Endometrial microvascular endothelial cells (primary cell): ENCODE measurements around the gene ABLIM2. TPM values are rescaled to one million over a fixed set of nuclear protein-coding genes. Genes with fewer than 3 reads are reported as not detected.

Source experiments
- in situ Hi-C: cut with HindIII; loops from 2 replicates; pipeline ENCODE4 v1.10.0; 2017; ENCODE audit warnings: low sequenced_read_pairs, low pct_unique_long_range_greater_than_20kb; ENCODE audit errors: inconsistent ontology term
- total RNA-seq: library from RNA; depleted of rRNA; stranded (reverse); fragments of >200 nt; gene quantifications from one replicate; pipeline ENCODE4 v1.2.3, GENCODE V29; 2015; ENCODE audit errors: inconsistent ontology term

Gene ABLIM2
- total RNA-seq, 1 donor from 2014 or later: 0.46 TPM

DNA sequence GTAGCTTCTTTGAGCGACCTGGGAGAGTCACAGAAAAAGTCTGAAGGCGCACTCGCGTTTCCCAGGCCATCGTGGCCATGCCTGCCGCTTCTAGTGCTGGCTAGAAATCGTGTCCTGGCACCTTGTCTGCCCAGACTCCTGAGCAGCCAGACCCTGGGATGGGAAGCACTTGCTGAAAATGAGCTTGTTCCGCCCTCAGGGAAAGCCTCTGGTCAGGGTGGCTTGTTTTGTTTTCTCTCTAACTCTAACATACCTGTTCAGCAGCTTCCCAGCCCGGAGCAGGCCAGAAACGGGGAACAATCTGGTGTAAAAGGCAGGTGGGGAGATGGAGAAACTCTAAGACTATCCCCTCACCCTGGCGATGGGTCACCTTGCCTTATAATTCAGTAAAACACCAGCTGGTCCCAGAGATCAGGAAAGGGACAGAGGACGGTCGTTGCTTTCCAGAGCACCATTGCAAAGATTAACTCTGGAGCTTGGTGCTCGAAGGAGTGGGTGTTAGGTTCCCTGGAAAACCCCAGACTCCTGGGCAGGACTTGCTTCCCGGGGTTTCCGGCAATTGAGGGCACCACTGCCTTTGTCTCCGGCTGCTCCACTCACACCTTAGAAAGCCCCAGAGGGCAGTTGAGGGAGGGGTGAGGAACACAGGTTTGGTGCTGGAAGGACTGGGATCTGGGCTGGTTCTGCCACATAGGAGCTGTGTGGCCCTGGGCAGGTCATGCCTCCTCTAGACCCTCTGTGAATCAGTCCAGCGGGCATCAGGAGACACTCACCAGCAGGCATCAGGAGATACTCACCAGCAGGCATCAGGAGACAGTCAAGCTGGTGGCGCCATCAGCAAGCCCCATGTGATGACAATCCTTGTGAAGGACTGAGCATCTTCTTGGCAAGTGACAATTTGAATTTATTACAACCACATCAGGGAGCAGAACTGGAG lies 36.0 kb upstream of the ABLIM2 start:
- in situ Hi-C loops: no loop called here

- in situ Hi-C loops: no loop called here
Observed at GRCh38 chr4:8192748-8193738, 34.4 kb upstream of the ABLIM2 start.

- in situ Hi-C loops: no loop called here
Observed at GRCh38 chr4:8191136-8191747, 32.6 kb upstream of the ABLIM2 start.

DNA sequence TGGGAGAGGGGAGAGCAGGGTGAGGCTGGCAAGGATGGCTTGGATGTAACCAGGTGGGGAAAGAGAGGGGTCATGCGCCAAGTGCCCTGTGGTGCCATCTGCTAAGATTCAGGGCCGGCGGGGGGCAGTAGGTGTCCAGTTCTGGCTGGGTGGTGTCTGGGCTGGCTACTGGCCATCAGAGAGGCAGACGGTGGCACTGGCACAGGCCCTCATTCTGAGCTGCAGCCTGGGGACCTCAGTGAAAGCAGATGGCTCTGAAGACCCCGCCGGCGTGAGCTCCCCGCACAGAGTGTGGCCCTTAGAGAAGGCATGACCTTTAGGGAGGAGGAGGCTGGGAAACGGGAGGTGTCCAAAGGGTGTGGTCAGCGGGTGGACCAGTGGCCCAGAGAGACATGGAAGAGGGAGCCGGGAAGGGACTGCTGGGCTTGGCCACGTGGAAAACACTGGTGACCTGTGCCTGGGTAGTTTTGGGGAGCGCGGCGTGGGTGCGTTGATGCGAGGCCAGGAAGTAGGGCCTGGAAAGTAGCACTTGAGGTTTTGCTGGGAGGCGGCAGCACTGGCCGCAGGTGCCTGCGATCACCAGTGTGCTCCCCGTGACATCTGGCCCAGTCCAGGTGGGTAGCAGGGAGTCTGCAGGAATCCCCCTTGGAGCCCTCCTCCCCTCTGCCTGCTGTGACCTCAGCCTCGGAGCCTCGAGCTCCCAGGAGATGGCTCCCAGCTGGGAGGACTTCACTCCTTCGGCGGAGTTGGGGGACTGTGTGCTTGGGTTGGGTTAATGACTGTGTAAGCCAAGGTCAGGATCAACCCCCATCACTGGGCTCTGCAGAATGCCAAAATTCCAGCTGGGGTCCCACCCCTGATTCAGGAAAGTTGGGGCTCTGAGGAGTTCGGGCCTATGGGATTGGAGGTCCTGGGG lies 31.2 kb upstream of the ABLIM2 start:
- in situ Hi-C loops: no loop called here

- in situ Hi-C loops: no loop called here
Observed at GRCh38 chr4:8188743-8189550, 30.3 kb upstream of the ABLIM2 start.

DNA sequence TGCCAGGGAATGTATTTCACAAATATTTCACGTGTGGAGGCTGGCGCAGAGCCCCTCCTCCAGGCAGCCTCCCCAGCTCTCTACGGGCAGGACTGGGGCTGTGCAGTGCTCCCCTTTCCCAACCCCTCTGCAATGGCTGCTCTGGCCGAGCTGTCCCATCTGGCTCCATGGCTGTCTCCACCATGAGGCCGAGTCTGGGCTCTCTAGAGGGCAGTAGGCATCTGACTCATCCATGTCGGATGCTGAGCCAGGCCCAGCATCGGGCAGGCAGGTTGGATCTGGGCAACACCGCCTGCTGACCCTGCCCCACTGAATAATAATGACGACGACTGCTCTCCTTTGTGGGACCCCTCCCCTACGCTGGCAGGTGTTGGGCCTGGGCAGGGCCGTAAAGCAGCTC lies 29.5 kb upstream of the ABLIM2 start:
- in situ Hi-C loops: no loop called here

DNA sequence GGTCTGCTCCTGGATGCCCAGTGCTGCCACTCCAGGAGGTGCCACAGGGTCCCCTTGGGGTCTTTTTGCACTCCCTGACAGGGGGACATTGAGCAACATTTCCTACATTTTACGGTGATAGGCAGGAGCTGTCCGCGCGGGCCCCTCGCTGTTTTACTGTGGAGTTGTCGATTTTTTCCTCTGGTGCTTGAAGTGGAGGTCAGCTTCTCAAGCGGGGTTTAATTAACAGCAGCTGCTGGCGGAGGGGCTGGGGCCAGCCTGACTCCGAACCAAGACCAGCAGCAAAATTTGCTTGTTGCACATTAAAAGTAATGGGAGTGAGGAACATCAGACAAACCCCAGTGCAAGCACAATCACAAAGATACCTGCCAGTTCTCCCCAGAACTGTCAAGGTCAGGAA lies 27.3 kb upstream of the ABLIM2 start:
- in situ Hi-C loops: no loop called here

GRCh38 chr4:8185295-8185694 lies 26.7 kb upstream of the ABLIM2 start:
- in situ Hi-C loops: no loop called here

DNA sequence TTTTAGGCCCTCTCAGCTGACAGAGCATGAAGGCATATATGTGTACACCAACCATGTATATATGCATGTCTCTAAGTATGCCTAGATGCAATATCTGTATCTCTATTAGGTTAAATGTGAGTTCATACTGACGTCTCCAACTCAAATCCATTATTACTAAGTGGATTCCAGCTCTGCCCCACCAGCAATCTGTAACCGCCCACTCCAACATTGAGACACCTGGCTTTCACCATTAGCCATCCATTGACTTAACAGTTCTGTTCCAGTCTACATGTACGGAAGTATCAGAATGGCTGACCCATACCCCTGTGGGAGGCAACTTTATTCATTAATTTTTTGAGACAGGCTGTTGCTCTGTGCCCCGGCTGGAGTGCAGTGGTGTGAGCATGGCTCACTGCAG lies 25.4 kb upstream of the ABLIM2 start:
- in situ Hi-C loops: no loop called here

- in situ Hi-C loops: no loop called here
Observed at GRCh38 chr4:8182858-8183725, 24.5 kb upstream of the ABLIM2 start.

DNA sequence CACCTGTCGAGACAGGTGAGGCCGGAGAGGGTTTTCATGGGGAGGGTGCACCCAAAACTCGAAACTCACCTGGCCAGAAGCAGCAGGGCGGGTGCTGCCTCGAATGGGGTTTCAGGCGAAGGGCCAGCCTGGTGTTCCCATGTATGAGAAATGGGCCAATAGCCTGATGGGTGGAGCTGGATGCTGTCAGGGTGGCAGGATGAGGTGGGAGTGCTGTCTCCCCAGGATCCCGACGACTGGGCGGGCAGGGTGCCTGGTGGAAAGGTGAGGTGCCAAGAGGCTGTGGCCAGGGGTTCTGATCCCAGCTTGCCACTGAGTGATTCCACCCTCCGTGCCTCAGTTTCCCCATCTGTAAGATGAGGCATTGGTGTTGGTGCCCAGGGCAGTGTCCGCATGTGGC lies 23.7 kb upstream of the ABLIM2 start:
- in situ Hi-C loops: no loop called here

GRCh38 chr4:8181844-8182243 lies 23.2 kb upstream of the ABLIM2 start:
- in situ Hi-C loops: no loop called here

GRCh38 chr4:8181119-8181518 lies 22.5 kb upstream of the ABLIM2 start:
- in situ Hi-C loops: no loop called here

GRCh38 chr4:8180310-8181093 lies 21.9 kb upstream of the ABLIM2 start:
- in situ Hi-C loops: no loop called here

DNA sequence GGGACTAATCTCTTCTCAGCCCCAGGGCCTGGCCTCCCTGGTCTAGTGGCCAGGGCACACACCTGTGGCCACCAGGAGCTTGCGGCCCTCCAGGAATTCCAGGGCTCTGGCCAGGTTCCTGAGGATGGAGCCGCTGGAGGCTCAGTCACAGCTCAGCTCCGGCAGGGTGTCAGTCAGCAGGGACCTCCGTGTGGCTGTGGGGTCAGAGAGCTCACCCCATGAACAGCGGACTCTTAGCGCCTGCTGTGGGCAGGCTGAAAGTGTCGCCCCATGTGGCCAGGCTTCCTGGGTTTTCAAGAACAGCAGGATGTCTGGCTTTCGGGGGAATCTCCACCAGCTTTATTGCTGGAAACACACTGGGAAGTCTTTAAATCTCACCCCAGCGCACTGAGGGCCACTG lies 21.2 kb upstream of the ABLIM2 start:
- in situ Hi-C loops: no loop called here

DNA sequence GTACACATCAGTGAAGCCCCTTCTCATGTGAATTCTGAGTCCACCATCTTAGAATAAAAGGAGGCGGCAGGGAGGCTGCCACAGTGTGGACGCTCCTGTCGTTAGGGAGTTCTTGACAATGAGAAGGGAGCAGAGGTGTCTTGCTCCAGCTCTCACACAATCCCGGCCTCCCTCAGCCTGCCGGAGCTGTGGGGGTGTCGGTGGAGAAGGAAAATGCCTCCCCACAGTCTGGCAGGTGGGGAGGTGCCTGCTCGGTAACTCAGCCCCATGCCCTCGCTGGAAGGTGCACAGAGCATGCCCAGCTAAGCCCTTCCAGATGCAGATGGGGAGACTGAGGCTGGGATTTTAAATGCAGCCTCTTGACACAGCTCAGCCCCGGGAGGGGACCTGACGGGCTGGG lies 20.5 kb upstream of the ABLIM2 start:
- in situ Hi-C loops: no loop called here
